HG03045 (cell line): ENCODE measurements around the gene MLXIP.

Source experiments
- ATAC-seq: cut with Tn5 transposase; IDR thresholded peaks from one replicate; pipeline ENCODE4 v1.9.1; 2021; ENCODE audit warnings: mild to moderate bottlenecking, moderate library complexity; ENCODE audit not compliant: unreplicated experiment

MLXIP gene

DNA sequence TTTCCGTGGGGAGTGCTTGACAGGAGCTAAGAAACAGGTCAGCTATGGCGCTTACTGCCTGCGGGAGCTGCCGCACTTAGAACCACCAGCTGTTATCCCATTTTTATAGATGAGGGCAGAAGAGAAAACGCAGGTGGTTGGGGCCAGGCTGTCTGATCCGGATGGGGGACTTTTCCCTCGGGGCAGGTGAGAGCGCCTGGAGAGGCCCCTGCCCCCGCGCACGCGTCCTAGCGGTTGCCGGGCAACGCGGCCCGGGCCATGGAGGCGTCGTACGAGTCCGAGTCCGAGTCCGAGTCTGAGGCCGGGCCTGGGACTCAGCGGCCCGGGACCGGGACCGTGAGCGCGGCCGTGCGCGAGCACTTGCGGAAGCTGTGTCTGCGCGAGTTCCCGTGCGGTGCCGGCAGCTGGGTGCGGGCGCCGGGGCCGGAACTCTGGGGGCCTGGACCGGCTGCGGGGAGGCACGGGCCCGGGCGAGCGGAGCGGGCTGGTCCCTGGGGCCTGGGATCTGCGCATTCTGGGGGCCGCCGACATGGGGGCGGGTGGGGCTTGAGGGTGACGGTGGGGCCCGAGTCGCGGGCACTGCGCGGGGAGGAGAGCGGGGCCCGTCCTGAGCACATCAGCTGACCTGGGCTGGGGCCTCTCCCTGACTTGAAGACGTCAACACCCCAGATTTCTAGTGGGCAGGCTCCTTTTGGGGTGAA is 104.5 kb downstream of the MLXIP start, which contains the start of gene LRRC43:
Gene LRRC43, plus strand, starts transcription at position 237 of the 701 bp plus-strand sequence. Its CDS starts 22 bp downstream, at position 259.
- ATAC-seq, result no peak

DNA sequence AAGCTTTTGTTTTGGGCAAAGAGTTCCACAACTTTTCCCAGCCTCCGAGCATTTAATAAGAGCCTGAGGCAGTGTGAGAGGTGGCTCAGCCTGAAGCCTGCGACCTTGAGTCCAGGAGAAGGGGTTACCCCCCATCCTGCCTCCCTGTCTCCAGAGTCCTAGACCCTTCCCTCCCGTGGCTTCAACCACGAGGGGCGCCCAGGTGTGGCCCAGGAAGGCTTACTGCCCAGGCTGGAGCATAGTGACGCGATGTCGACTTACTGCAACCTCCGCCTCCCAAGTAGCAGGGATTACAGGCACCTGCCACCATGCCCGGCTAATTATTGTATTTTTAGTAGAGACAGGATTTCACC is 105.0 kb downstream of the MLXIP start:
- ATAC-seq, result no peak

DNA sequence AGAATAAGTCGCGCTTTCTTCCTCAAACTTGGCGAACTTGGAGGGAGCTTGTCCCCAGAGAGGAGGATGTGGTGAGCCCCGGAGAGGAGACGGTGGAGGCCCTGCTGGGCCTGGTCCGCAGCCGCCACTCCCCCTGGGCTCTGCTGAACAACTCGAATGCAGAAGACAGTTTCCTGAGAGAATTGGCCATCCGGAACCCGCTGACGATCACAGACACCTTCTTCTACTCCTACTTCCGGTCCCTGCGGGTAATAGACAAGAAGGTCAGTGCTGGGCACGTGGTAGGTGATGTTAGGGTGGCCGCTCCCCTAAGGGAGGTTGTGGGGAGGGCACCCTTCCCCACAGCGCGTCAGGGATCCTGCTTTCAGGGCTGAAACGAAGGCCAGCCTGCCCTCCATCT is 106.0 kb downstream of the MLXIP start:
- no peak for ATAC-seq

DNA sequence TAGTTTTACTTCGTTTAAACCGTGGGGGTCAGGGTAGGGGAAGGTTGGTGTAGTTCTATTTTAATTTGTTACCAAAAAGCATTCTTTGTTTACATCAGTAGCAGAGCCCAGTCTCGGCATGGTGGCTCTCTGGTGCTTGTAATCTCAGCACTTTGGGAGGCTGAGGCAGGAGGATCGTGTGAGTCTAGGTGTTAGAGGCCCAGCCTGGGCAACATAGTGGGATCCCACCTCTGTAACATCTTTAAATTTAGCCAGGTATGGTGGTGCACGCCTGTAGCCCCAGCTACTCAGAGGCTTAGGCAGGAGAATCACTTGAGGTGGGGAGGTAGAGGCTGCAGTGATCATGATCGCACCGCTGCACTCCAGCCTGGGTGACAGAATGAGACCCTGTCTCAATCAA is 106.5 kb downstream of the MLXIP start:
- ATAC-seq, result no peak

DNA sequence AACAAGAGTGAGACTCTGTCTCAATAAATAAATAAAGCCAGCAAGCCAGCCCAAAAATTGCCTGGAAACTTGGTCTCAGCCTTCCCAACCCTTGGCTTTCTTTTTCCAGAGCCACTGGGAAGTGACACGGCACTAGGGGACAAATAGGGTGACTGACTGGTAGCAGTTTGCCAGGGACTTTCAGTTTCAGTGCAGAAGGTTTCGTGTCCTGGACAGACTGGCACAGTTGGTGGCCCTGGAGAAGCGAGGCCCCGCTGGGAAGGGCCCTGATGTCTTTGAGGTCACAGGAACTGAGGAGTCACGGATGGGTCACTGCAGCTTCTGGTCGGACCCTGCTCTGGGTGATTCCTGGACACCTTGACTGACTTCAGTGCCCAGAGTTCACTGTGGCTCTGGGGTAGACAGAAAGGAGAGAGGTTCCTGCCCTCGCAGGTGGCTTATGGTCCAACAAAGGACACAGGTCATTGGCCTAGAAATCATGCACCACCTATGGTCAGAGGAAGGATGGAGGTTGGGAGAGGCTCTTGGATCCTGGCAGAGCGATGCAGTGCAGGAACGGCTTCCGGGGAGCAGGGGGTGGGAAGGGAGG is 107.0 kb downstream of the MLXIP start:
- ATAC-seq, result no peak

DNA sequence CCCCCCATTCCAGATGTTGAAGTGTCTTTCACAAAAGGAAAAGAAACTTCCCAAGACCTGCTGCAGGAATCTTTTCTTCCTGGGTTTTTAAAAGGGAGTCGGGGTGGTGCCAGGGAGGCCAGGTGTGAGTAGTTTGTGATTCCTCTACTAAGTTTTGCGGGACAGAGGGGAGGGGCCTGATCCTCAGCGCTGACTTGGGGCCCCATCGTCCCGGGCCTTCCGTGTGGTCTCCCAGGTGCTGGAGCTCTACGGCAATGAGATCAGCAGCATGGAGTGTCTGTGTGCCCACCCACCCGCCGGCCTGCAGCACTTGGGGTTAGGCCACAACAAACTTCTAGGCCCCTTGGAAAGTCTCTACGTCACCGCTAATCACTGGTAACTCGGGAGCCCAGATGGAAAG is 108.9 kb downstream of the MLXIP start:
- ATAC-seq, result no peak

DNA sequence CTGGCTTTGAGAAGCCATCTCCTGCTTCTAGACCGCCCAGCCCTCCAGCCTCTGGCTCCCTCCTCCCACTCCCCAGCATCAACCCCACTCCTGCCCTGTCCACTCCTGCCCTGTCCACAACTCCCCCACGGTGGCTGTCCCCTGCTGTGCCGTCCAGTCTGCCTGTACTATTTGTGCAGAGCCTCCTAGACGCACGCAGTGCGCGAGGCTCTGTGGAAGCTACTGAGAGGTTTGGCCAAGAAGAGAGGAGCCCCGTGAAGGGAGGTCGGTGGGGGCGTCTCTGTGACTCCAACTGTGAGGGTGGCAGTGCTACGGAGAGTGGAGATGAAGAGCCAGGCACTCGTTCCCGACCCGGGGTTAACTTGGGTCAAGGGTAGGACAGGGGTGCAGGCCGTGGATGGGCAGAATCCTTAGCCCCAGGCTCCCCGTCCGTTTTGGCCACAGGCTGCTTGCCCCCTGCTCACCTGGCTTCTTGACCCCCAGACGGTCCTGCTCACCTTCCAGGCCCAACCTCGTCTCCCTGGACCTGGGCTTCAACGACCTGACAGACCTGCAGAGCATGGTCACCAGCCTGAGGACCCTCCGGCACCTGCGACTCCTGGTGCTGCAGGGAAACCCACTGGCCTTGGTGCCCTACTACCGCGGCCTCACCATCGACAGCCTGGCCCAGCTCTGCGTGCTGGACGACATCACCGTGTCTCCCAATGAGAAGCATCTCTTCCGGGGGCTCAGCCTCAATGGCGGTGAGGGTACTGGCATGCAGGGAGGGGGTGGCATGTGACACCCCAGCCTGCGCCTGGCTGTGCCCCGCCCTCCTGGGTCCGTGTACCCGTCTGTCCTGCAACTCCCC is 111.3 kb downstream of the MLXIP start:
- no peak for ATAC-seq

DNA sequence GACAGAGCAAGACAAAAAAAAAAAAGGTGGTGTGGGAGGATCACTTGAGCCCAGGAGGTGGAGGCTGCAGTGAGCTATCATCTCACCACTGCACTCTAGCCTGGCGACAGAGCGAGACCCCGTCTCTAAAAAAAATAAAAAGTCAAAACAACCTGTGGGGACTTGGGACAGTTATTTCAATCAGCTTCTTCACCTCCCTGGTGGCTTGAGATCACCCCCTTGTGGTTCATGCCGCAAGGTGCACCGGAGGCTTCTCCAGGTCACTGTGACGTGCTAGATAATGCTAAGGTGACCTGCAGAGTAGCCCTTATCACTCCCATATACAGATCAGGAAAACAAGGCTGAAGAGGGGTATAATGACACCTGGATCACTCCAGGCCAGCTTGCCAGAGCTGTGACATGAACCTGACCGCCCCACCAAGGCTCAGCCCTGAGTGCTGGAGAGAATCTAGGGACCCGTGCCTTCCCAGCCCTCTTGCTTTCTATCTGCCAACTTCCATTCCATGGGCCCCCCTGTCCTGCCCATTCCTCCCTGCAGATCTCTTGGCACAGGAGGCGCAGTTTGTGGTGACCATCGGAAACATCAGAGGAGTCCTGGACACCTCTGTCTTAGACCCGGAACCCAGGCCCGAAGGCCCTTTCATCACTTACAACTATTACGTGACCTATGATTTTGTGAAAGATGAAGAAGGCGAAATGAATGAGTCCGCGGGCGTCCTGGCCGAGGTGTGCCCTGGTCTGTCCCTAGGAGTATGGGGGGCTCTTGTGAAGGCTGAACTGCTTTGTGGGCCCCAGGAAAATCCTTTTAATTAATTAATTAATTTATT is 112.5 kb downstream of the MLXIP start:
- ATAC-seq, result no peak

DNA sequence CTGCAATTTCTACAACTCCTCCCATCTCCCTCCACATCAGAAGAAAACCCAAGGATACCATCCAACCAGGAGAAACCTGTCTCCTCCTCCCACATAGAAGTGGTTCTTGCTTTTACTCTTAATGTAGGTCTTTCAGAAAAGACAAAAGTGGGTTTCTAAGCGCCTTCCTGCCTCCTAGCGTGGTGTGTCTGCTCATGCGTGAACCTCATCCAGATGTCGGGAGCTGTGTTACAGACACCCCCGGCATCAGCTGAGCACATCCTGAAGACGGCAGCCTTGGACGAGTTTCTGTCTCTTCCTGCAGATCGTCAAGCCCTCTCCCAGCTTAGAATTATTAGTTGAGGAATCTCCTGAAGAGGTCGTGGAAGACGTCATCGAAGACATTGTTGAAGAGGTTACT is 113.9 kb downstream of the MLXIP start:
- no peak for ATAC-seq

DNA sequence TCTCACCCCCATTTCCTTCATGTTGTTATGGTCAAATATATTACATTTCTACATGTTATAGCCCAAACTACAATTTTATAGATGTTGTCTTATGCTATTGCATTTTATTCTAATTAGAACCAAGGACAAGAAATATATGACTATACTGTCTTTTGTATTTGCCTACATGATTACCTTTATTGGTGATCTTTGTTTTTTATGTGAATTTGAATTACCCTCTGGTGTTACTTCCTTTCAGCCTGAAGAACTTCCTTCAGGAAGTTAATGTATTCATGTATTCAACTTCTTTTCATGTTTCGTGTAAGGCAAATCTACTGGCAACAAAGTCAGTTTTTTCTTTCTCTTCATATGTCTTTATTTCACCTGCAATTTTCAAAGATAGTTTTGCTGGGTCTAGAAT is 116.2 kb downstream of the MLXIP start:
- ATAC-seq, result no peak

DNA sequence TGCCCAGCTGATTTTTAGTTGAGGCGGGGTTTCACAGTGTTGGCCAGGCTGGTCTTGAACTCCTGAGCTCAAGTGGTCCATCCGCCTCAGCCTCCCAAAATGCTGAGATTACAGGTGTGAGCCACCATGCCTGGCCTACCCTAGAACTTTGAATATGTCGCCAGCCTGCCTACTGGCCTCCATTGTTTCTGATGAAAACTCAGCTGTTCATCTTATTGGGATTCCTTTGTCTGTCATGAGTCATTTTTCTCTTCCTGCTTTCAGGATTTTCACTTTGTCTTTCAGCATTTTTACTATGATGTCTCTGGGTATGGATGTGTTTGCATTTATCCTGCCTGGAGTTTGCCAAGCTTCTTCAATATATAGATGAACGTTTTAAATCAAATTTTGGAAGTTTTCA is 116.8 kb downstream of the MLXIP start:
- no peak for ATAC-seq
